CD4-positive, alpha-beta T cell (primary cell): ENCODE results near the gene NAB1. TPM values are rescaled to one million over a fixed set of nuclear protein-coding genes. Genes with fewer than 3 reads are reported as not detected.

Experiments
- ATAC-seq: fragments of 200-7000 bp; cut with Tn5 transposase; one replicate; pipeline ENCODE4 v1.10.0; 2022; ENCODE audit warnings: mild to moderate bottlenecking; ENCODE audit not compliant: poor library complexity
- CTCF ChIA-PET: fragments of 350-600 bp; sonication (Branson Sonifier 250); formaldehyde crosslinking; loops from one replicate; lab custom pipeline; 2021; ENCODE audit warnings: antibody characterized with exemption, inconsistent platforms; lab: Charles Lee
- POLR2A ChIA-PET: fragments of 350-600 bp; sonication (Branson Sonifier 250); formaldehyde crosslinking; loops from one replicate; lab custom pipeline; 2021; ENCODE audit warnings: antibody characterized with exemption, inconsistent platforms; lab: Charles Lee
- DNase-seq, 14 experiments: peaks; one replicate each; pipeline ENCODE4 v3.0.0-alpha.2; 2013 to 2020; ENCODE audit warnings: mixed read lengths in 2 of 14
- H3K27ac ChIP-seq, 2 donors: one replicate each; pipeline versions ENCODE4 v1.5.1 to v1.7.0; 2013; ENCODE audit warnings: low read length in 2 of 2, low read depth in 1 of 2, mild to moderate bottlenecking in 1 of 2
- H3K27me3 ChIP-seq, 2 experiments: 1 replicate in 1 of 2; 2 replicates in 1 of 2; pipeline versions ENCODE4 v1.6.1 to v1.7.0; 2013; ENCODE audit warnings: low read length in 2 of 2, control low read depth in 1 of 2, mild to moderate bottlenecking in 1 of 2, moderate library complexity in 1 of 2; ENCODE audit not compliant: insufficient read depth in 2 of 2, control insufficient read depth in 1 of 2
- H3K36me3 ChIP-seq: one replicate; pipeline ENCODE4 v1.6.1; 2013; ENCODE audit warnings: low read length, control low read depth; ENCODE audit not compliant: insufficient read depth
- H3K4me1 ChIP-seq: one replicate; pipeline ENCODE4 v1.6.1; 2013; ENCODE audit warnings: low read length, control low read depth; ENCODE audit not compliant: insufficient read depth
- H3K4me3 ChIP-seq: one replicate; pipeline ENCODE4 v1.5.1; 2013; ENCODE audit warnings: mild to moderate bottlenecking, low read length, moderate library complexity
- H3K9me3 ChIP-seq, 2 experiments: 1 replicate in 1 of 2; 2 replicates in 1 of 2; pipeline versions ENCODE4 v1.6.1 to v1.7.0; 2013; ENCODE audit warnings: low read length in 2 of 2, mild to moderate bottlenecking in 2 of 2, control low read depth in 1 of 2, moderate library complexity in 1 of 2; ENCODE audit not compliant: control insufficient read depth in 1 of 2, insufficient read depth in 1 of 2
- H3K27ac Mint-ChIP-seq: one replicate; pipeline ENCODE4 v1.8.0; 2020; ENCODE audit warnings: mixed read lengths
- H3K27me3 Mint-ChIP-seq: one replicate; pipeline ENCODE4 v1.8.0; 2021; ENCODE audit warnings: mixed read lengths
- H3K36me3 Mint-ChIP-seq: one replicate; pipeline ENCODE4 v1.8.0; 2021; ENCODE audit warnings: low read depth, mixed read lengths
- H3K4me1 Mint-ChIP-seq: one replicate; pipeline ENCODE4 v1.8.0; 2021; ENCODE audit warnings: low read depth, mixed read lengths
- H3K4me3 Mint-ChIP-seq: one replicate; pipeline ENCODE4 v1.8.0; 2020; ENCODE audit warnings: mild to moderate bottlenecking, mixed read lengths
- H3K9me3 Mint-ChIP-seq: one replicate; pipeline ENCODE4 v1.8.0; 2020; ENCODE audit warnings: mixed read lengths
- CTCF ChIP-seq: fragments of 200-600 bp; IDR thresholded peaks from one replicate; pipeline ENCODE4 v1.8.0; 2022; ENCODE audit warnings: antibody characterized with exemption, mild to moderate bottlenecking
- intact Hi-C, 2 experiments: fragments of 100-400 bp; cut with DNase I in 1 of 2; cut with micrococcal nuclease in 1 of 2; formaldehyde crosslinking; loops; one replicate each; pipeline versions ENCODE4 v1.15.1 to v1.9.0; 2023 to 2025; cut with DNase I, micrococcal nuclease
- total RNA-seq, 174 experiments: library from RNA in 2 of 174; stranded (reverse) in 2 of 174; gene quantifications; one replicate each; pipeline ENCODE4 v1.2.3 and lab custom pipeline; 2021 to 2026

The NAB1 gene
- total RNA-seq, 2 experiments from 2014 or later: 20.0 to 21.1 TPM

- H3K4me3 Mint-ChIP-seq: no peak overlapping the region
- CTCF ChIA-PET: interaction anchor here (3.5 kb wide), 1 partner anchor 43 kb away, joined by 25 read pairs; no protein-coding TSS in a partner anchor
- H3K4me1 ChIP-seq: no peaks in the 10 kb centered on the region
- no peaks in the 10 kb centered on the region for H3K9me3 Mint-ChIP-seq
- H3K36me3 Mint-ChIP-seq: no peaks in the 10 kb centered on the region
- TF ChIP-seq CTCF: no peak
- H3K4me1 Mint-ChIP-seq: no peaks in the 10 kb centered on the region
- H3K4me3 ChIP-seq: no peak overlapping the region
- H3K27ac ChIP-seq: no peak overlapping the region
- H3K27me3 ChIP-seq: no peaks in the 10 kb centered on the region
- H3K9me3 ChIP-seq: no peaks in the 10 kb centered on the region
- DNase-seq: no peak
- no peak for ATAC-seq
- intact Hi-C loops: loop anchor here in 1 of 2 experiments (2.0 to 5.0 kb wide), 2 partner anchors 41 to 165 kb away; no protein-coding TSS in a partner anchor
- POLR2A ChIA-PET: no interaction called here
- H3K36me3 ChIP-seq: no peaks in the 10 kb centered on the region
- H3K27me3 Mint-ChIP-seq: no peaks in the 10 kb centered on the region
- no peak overlapping the region for H3K27ac Mint-ChIP-seq
These were observed 11.6 kb upstream of the NAB1 start for GRCh38 chr2:190637281-190637734.

- H3K9me3 ChIP-seq: no peaks in the 10 kb centered on the region
- no peak overlapping the region for H3K27ac ChIP-seq
- no peak for TF ChIP-seq CTCF
- H3K27me3 Mint-ChIP-seq: no peaks in the 10 kb centered on the region
- H3K4me1 ChIP-seq: no peaks in the 10 kb centered on the region
- H3K27ac Mint-ChIP-seq: no peak overlapping the region
- no peaks in the 10 kb centered on the region for H3K36me3 ChIP-seq
- intact Hi-C loops: loop anchor here in 1 of 2 experiments (2.0 to 5.0 kb wide), 2 partner anchors 41 to 164 kb away; no protein-coding TSS in a partner anchor
- no peak for ATAC-seq
- H3K4me1 Mint-ChIP-seq: no peaks in the 10 kb centered on the region
- H3K4me3 Mint-ChIP-seq: no peak overlapping the region
- CTCF ChIA-PET: no interaction called here
- no peak overlapping the region for H3K4me3 ChIP-seq
- H3K27me3 ChIP-seq: no peaks in the 10 kb centered on the region
- H3K36me3 Mint-ChIP-seq: no peaks in the 10 kb centered on the region
- POLR2A ChIA-PET: no interaction called here
- no peak for DNase-seq
- H3K9me3 Mint-ChIP-seq: no peaks in the 10 kb centered on the region
These were observed 10.8 kb upstream of the NAB1 start for GRCh38 chr2:190637903-190638618.

GRCh38 chr2:190640117-190640516 lies 8.8 kb upstream of the NAB1 start:
- H3K27ac Mint-ChIP-seq: no peak overlapping the region
- ChIA-PET POLR2A (no interaction called here), CTCF (no interaction called here)
- DNase-seq (no peak), ATAC-seq (no peak)
- Histone ChIP-seq H3K4me1 (no peaks in the 10 kb centered on the region), H3K9me3 (no peaks in the 10 kb centered on the region), H3K27ac (no peak overlapping the region), H3K36me3 (no peaks in the 10 kb centered on the region), H3K27me3 (no peaks in the 10 kb centered on the region), H3K4me3 (no peak overlapping the region)
- intact Hi-C loops: loop anchor here (5.0 to 10.0 kb wide), 3 partner anchors 247 to 1195 kb away; partner anchors contain the start of genes ORMDL1 (in 1 of the 2), PMS1 (in 1 of the 2) and WDR75 (in 1 of the 2)
- H3K4me3 Mint-ChIP-seq: no peak overlapping the region
- no peaks in the 10 kb centered on the region for H3K27me3 Mint-ChIP-seq
- no peaks in the 10 kb centered on the region for H3K9me3 Mint-ChIP-seq
- peaks cover 11% of the 10 kb centered on the region for H3K4me1 Mint-ChIP-seq
- no peak for TF ChIP-seq CTCF
- no peaks in the 10 kb centered on the region for H3K36me3 Mint-ChIP-seq
